GM18870 (cell line): Measurements from ENCODE around the gene PTPRN2.

Experiments used
- ATAC-seq: cut with Tn5 transposase; IDR thresholded peaks from one replicate; pipeline ENCODE4 v1.9.1; 2021; ENCODE audit warnings: moderate library complexity; ENCODE audit not compliant: unreplicated experiment

PTPRN2 gene

DNA sequence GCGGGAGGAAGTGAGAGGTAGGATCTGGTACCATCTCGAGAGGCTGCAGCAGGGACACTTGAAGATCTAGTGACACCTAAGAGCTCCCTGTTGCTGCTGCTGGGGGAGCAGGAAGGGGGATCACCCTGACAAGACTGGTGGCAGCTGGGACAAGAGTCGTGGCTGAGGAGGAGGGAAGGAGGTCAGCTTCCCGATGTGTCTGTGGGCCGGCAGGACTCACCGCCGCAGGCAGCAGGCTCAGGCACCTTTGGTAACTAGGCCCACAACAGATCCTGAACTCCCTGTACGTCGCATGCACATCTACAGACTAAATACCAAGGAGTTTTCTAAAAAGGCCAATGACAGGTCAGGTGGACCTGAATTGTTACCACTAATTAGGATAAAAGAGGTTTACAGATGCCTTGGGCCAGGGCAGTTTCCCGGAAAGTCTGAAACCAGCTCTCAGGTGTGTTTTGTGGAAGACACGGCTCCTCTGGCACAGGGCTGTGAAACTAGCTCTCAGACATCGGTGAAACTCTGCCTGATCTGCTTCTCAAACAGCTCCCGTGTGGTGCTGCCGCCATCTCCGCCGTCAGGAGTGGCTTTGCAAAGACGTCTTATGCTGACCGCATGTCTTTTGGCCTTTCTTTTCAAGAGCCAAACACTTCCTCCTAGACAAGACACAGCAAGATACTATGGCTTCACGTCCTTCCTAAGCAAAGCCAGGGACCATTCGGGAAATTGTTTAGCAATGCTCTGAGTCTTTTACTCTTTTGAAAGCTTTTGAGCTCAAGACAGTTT is 609.7 kb downstream of the PTPRN2 start:
- no peak for ATAC-seq

DNA sequence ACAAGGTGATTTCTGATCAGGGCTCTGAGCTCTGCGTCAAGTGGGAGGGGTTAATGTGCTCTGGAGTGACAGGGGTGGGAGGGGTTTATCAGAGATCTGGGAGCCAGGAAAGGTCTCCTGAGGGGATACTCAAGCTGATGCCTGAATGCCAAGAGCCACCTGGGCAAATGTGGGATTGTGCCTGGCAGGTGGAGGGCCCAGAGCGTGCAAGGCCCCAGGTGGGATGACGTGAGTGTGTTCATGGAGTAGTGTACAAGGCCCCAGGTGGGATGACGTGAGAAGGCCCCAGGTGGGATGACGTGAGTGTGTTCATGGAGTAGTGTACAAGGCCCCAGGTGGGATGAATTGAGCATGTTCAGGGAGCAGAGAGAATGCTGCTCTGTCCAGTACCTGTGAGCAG is 610.3 kb downstream of the PTPRN2 start:
- no peak for ATAC-seq

DNA sequence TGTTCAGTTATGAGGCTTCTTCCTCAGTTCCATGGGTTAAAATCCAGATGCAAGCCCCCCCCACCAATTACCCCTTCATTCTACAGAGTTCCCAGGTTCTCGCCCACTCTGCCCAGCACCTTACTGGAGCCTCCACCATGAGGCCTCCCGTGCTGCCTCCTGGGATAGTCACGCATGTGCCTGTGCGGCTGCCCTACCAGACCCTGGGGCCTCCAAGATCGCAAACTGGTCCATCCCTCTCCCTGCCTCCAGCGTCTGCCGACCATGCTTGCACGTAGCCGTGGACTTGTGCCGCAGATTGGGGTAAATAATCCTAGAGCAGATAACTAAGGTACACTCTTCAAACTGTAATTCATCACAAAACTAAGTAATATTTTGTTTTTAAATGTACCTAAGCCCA is 611.2 kb downstream of the PTPRN2 start:
- no peak for ATAC-seq

DNA sequence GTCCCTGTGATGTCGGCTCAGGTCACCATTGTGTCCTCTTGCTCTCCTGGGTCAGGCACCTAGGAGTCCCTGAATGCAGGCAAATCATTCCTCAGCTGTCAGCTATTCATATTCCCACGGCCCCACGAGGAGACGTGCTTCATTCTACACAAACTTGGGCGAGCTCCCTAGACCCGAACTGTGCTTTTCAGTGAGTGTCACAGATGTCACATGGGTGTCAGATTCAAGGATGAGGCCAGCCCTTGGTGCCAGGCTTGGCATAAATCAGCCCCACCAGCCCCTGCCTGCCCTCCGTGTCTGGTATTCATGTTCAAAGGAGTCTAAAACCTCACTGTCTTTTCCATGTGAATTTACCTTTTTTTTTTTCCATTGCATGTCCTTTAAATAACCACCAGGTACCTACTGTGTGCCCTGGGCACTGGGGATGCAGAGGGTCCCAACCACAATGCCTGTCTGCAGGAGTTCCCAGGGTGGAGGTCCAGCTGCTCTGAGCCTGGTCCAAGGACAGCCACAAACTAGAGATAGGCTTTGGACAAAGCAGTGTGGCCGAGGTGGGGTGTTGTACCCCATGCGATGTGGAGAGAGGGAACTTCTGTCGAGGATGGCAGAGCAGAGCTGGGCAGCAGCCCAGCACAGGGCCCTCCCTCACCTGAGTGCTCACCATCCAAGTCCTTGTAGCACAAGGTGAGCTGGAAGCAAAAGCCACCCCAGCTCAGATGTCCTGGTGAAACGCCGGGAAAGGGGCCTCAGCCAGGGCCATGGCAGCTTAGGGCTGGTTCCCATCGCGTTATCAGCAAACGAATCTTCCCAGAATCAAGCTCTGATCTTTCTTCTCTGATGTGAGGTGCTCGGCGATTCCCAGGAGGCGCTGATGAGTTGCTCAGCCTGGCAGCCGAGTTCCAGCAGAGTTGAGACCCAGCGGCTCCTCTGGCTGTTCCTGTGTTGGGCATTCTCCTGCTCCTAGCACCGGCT is 611.9 kb downstream of the PTPRN2 start:
- no peak for ATAC-seq

DNA sequence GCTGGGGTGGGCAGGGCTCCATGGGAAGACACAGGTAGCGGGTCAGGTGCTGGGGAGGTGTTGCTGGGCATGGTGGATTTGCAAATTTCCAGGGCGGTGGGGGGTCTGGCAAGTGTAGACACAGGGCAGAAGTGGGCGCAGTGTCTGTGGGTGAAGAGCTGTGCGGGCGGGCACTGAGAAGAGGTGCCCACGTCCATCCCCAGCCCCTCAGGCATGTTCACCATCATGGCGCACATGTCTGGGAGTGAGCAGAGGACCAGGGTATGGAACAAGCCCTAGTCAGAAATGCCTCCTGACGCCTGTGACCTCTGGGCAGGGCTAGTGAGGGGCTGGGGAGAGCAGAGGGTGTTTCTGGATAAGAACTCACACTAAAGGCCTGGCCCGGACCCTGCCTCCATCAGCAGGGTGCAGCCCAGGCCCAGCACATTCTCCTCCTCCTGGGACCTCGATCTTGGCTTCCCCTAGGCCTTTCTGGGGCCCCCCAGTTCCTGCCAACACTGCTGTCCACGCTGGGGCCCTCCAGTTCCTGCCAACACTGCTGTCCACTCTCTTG is 612.9 kb downstream of the PTPRN2 start:
- no peak for ATAC-seq

DNA sequence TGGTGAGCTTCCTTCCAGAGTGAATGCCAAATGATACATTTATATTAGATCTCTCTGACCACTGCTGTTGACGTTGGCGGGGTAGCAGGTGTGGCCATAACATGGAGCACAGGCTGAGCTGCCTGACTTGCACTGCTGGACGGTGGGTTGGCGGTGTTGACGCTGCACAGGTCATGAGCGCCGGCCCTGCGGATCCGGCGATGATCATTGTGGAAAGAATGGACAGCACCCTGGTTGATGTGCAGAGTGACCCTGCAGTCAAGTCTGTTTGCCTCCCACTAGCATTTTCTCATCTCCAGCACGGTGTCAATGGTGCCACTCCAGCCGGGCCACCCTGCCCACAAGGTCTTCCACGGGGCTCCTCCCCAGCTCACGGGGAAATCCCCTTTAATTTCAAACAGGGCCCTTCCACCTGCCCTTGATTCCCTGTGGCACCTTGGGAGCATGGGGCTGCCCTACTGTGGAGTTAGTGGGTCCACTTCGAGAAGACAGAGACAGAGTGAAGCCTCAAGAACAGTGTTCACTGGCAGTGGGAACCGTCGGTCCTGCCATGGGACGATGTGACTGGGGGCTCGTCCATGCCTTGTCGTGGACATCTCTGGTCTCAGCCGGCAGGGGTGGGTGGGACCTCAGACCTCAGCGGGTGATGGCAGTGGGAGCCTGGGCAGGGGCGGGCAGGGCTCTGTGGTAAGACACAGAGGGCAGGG is 613.5 kb downstream of the PTPRN2 start:
- ATAC-seq, result no peak

DNA sequence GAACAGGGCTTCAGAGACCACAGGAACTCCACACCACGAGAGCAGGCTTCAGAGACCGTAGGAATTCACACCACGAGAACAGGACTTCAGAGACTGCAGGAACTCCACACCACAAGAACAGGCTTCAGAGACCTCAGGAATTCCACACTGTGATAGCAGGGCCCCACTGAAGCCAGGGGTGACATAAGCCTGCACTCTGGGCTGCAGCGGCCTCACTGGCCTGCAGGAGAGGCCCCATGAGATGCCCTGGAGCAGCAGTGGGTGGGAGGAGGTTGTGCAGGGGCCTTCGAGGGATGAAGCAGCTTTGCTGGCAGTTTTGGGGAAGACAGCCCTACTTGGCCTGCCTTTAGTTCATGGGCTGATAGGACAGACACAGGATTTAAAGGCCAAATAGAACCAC is 614.7 kb downstream of the PTPRN2 start:
- no peak for ATAC-seq

DNA sequence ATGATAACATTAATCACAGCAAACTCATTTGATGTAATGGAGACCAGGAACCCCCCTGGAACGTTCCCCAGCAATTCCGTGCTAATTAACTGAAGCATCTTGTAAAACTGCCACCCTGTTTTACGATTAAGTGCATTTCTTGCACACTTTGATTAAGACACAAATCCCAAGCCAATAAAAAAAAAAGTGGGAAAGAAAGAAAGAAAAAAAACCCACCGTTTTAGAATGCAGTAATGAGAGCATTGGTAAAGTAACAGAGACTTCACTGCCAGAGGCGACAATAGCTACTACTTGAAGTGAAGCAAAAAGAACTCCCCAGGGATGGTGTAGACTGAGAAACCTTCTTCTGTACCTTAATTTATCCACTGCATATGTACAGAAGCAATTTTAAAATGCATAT is 616.1 kb downstream of the PTPRN2 start:
- no peak for ATAC-seq

DNA sequence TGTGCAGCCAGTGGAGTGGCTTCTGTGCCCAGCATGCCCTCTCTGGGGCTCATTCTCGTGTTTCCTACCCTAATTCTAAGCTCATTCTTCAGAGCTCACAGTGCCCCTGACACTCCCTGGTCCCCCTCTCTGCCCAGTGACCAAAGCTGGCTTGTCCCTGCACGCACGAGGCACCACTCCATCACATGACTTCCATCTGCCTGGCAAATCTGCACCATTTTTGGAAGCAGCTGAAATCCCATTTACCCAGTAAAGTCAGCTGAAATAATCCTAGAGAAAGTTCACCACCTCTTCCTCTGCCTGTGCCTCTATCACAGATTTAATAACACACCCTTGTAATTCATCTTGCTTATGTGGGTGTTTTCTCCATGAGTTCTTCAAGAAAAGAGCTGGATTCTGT is 616.9 kb downstream of the PTPRN2 start:
- ATAC-seq, result no peak

DNA sequence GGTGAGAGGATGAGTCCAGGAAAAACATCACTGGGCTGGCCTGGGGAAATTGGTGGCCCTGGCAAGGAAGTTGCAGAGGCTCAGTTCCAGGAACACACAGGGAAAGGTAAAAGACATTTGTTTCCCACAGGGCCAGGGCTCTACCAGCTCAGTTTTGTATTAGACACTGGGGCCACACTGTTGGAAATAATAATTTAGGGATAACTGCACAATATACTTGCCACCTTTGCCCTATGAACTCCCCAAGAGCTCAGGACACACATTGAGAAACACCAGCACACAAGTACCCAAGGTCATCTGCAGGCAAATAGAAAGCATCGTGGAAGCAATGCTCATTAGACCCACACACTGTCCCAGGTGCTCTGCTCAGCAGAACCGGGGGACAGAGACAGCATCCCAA is 617.6 kb downstream of the PTPRN2 start:
- ATAC-seq, result no peak

DNA sequence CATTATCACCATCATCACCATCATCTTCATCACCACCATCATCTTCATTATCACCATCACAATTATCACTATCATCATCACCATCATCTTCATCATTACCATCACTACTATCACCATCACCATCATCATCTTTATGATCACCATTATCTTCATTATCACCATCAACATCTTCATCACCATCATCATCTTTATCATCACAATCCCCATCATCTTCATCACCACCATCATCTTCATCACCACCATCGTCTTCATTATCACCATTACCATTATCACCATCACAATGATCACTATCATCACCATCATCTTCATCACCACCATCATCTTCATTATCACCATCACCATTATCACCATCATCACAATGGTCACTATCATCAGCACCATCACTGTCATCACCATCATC is 621.1 kb downstream of the PTPRN2 start:
- ATAC-seq, result no peak

DNA sequence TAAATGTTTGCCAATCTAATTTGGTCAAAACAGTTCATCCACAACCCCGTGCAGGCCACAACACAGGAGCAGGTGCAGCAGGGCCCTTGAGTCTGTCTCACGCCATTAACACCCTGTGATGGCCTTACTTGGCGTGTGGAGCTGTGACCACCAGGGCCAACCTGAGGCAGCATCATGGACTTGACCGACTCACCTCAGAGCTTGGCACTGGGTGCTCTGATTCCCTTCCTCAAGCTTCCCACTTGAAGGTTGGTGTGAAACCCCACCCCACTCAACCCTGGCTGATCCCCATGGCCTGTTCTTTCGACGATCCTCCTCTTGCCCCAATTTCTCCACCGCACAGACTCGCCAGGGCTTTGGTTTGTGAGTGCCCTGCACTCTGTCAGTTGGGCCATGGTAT is 623.1 kb downstream of the PTPRN2 start:
- no peak for ATAC-seq

DNA sequence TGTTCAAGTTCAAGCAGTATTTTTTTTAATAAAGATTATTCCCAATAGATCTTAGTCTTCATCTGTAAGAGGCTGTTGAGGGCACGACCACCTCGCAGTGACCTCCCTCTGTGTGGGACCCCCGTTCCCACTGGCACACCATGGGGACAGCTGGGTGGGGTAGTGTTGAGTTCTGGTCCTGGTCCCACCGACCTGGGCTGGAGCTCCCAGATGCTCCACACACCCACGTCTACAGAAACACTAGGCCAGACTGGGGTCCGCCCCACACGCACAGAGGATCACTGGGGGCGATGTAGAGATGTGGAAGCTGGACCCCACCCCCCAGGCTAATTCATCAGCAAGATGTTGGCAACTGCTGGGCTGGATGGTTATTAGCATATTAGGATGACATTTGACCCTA is 623.6 kb downstream of the PTPRN2 start:
- ATAC-seq, result no peak

DNA sequence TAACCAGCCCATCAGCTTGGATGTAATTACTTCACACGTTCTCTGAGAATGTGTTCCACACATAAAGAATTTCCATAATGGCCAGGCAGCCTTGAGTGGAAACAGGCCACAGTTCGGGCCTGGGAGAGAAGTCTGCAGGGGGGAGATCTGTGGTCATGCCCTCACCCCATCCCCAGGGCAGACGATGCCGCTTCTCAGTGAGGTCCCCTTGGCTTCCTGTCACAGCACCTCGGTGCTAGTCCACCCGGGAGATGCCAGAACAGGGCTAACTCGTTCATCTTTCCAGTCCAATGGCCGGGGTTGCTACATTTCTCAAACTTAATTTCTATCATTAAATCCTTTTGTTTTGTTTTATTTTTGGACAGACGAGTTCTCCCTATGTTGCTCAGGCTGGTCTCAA is 624.1 kb downstream of the PTPRN2 start:
- ATAC-seq, result no peak

DNA sequence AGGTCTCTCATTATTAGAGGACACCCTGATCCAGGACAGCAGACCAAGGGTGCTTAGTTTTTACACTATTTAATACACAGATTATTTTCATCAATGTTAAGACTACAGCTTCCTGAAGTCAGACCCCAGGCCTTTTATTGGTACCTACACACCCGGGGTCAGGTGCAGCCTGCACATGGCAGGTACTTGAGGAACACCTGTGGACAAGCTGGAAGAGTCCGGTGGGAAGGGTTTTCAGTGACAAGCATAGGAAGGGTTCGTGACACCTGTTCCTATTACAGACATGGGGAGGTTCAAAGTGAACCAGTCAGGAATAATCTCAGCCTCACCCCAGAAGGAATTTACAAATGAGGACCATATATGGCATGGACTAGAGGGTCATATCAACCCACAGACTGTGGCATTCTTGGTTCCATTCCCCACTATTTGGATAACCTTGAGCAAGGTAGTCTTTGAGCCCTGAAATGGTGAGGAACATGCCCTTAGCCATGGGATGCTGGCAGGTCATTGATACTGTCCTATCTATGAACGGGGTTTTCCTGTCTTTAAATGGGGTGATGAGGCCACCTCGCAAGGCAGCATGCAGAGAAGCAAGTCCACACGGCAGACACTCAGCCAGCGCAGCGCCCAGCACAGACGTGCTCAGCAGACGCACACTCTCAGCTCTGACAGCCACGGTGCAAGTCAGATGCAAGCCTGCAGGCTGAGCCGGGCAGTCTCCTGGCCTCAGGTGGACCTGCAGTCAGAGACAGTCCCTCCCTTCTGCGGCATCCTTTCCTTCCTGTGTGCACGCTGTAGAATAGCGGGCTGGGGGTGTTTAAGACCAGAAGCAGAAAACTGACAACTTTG is 624.9 kb downstream of the PTPRN2 start:
- no peak for ATAC-seq

DNA sequence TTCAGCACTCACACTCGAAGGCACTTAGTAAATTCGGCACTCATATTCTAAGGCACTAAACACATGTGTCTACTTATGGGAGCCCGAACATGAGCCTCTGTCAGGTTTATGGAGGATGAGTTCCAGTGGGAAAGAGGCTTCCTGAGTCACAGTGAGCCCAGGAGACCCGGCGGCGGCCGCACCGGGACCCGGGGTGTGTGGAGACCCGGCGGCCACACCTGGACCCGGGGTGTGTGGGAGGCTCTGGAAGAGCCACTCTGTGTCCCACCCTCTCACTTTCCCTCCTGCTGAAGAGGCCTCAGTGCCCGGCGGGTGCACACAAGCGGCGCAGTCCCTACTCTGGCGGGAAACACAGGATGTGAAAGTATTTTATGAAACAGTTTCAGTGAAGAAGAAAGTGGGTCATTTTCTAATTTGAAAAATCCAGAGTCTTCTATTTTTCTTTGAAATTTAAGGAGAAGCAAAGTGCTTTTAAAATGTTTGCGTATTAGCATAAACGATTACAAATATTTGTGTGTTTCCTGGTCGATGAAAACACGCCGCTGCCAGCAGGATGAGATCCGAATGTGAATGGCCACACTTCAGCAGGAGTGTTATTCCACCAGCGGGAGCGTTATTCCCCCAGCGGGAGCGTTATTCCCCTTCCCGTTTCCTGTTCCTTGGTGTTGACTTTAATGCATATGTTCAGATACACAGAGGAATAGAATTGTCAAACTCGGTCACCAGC is 625.7 kb downstream of the PTPRN2 start:
- ATAC-seq, result no peak

DNA sequence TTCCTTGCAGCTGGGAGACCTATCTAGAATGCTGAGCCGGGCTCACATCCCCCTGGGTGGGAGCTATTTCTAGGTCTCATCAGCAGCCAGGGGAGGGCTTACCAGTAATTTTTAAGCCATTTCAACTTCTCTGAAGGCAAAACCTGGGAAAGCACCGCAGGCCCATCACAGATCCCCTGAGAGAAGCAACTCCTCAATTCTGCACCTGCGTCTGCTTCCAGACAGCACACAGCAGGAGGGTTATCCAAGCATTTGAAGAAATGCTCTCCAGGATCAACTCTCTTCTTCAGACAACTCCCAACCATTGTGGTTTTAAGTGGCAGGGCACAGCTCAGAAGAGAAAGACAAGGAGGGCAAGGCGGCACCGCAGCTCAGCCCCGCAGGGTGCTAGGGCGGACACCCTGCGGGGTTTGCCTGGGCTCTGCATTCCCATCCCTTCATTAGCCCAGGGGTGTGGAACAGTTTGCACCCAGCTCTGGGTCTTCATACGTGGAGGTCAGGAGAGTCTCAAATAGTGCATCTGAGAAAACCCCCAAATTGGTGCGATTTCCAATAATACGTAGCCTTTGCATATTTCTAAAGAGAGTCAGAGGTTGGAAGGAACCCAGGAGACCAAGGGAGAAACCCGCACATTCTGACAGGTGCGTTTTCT is 632.1 kb downstream of the PTPRN2 start:
- ATAC-seq, result no peak

DNA sequence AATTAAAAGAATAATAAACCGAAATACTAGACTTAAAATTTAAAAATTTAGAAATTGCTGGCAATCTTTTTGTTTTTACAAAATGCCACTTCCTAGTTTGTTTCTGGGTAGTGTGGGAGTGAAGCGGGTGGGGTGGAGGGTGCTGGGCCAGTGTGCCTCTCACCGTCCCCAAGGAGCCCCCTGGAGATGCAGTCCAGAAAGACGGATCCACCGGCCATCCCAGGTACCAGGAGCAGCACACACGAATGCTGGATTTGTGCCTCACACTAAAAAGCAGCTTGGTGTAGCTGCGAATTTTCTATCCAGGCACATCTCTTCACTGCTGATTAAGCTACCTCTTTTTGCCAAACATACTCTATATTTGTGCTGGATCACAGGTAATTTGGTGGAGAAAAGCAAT is 632.7 kb downstream of the PTPRN2 start:
- ATAC-seq, result no peak
